RCC 7860 (cell line): ENCODE measurements around the gene C1orf21.
A peak's percentile ranks its signal among the peaks of the same experiment; 100 is the strongest.
"Not testable (repeated sequence)": the region's sequence is repeated elsewhere in the genome, so short reads cannot be mapped to it uniquely, and the experiment has no call there.

ENCODE experiments used
- DNase-seq: peaks from one replicate; pipeline ENCODE4 v3.0.0-alpha.2; 2015; ENCODE audit warnings: low spot score
- FAIRE-seq: peaks from 2 replicates; lab custom pipeline; 2012; peaks lifted over from hg19 to GRCh38; lab: Jason Lieb, UNC

C1orf21 gene, protein sequence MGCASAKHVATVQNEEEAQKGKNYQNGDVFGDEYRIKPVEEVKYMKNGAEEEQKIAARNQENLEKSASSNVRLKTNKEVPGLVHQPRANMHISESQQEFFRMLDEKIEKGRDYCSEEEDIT

DNA sequence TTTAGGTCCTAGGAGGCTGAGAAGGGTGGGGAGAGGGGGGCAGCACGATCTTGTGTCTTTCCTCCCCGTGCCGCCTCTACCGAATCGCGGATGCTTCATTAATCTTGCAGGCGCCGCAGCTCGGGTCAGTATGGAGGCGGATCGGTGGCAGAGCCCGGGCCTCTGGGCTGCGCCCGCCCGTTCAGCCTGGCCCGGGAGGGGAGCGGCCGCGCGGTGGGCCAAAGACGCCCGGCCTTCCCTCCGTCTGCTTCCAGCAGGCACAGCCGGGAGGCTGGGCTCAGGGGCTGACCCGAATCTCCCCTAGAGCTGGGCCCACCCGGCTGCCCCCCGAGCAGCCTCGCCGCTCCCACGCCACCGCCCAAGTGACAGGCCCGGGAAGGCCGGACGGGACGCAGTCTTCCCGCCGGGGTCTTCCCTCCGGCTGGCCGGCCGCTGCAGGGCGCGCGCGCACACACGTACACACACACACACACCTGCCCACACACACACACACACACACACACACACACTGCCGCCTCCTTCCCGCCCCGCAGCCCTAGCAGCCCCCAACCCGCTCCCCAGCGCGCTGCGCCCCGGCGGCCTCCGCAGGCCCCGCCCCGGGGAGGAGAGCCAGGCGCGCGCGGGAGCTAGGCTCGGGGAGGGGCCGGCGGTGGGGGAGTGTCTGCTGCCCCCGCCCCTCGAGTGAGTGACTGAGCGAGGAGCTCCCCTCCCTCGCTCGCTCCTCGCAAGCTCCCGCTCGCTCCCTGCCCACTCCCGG is at the start of gene C1orf21:
Gene C1orf21 (plus strand): TSS at position 718 of the 757 bp plus-strand sequence. CDS start 90,481 bp downstream, outside the sequence.
- DNase-seq = peak; percentile 55
- FAIRE-seq = no peak

GRCh38 chr1:184337865-184338264 is 49.0 kb upstream of the C1orf21 start:
- DNase-seq, FAIRE-seq: not testable (repeated sequence)

DNA sequence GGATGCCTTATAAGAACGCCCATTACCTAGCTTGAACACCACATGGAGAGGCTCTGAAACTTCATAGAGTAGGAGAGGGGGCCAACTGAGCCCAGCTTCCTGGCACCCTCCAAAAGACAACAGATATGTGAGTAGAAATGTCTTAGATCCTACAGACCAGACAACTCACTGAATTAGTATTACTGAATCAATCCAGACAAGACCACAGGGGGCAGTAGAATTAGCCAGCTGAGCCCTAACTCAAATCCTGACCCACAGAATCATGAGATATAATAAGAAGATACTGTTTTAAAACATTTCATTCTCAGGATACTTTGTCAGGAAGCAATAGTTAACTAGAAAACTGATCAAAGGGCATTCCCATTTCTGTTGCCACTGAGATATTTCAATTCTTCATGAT is 45.8 kb upstream of the C1orf21 start:
- DNase-seq = no peak
- no peak for FAIRE-seq

- DNase-seq = no peak
- no peak for FAIRE-seq
Observed at GRCh38 chr1:184350573-184350972, 36.3 kb upstream of the C1orf21 start.

- FAIRE-seq = no peak
- no peak for DNase-seq
Observed at GRCh38 chr1:184351416-184351975, 35.3 kb upstream of the C1orf21 start.

- FAIRE-seq (no peak), DNase-seq (no peak)
Observed at GRCh38 chr1:184352776-184353175, 34.1 kb upstream of the C1orf21 start.

GRCh38 chr1:184354719-184355118 is 32.1 kb upstream of the C1orf21 start:
- no peak for DNase-seq
- FAIRE-seq = no peak

GRCh38 chr1:184356891-184357290 is 29.9 kb upstream of the C1orf21 start:
- FAIRE-seq = no peak
- no peak for DNase-seq

- no peak for DNase-seq
- no peak for FAIRE-seq
Observed at GRCh38 chr1:184358256-184358655, 28.6 kb upstream of the C1orf21 start.

DNA sequence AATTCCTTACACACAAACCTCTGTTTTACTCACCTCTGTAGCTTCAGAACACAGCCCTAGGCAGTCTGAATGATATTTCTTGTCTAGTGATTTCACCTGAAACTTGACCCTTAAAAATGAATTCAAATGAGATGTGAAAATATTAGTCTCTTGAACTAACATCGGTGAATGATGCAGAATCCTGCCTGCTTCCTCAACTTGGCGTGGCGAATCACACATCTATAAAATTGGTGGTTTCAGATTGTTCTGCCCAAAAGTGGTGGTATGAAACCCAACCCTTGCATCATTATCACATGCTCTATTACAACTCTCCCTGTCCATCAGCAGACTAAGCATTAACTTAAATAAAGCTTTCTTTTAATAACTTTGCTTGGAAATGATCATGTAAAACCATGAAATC is 26.9 kb upstream of the C1orf21 start:
- no peak for FAIRE-seq
- DNase-seq = no peak

GRCh38 chr1:184362876-184363275 is 24.0 kb upstream of the C1orf21 start:
- no peak for DNase-seq
- no peak for FAIRE-seq

DNA sequence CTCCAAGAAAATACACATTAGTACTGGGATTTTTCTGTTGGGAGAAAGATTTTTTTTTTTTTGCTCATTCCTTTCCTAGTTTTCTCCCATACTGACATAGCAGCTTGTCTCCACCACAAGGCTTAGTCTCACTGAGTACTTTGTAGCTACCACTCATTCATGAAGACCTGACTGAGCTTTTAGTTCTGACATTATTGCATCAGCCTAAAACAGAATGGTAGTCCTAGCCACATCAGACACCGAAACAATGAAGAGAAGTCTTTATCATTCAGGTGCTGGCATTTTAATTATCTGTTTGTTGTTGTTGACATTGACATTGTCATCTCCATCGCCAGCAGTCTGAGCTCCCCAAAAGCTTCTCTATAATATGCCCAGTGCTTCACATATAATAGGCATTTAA is 21.1 kb upstream of the C1orf21 start:
- FAIRE-seq (no peak), DNase-seq (no peak)

- FAIRE-seq = no peak
- no peak for DNase-seq
Observed at GRCh38 chr1:184366997-184367396, 19.8 kb upstream of the C1orf21 start.

DNA sequence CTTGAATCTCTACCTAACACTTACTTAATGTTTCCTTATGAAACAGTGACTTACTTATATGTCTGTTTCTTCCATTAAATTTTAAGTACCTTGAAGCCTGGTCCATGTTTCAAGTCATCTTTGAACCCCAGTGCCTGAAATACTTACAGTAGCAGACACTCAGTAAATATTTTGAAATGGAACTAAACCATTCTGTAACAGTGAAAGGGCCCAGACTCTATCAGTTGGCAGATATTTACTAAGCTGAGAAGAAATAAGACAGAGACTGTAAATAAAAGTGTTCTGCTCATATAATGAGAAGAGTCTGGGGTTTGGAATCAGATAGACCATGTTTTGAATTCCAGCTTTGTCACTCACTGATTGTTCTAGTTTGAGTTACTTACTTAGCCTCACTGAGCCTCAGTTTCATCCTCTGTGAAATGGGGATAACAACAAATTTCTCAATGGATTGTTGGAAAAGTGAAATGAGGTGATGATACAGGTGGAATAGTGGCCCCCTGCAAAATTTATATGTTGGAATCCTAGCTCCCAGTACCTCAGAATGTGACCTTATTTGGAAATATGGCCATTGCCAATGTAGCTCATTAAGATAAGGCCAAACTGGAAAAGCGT is 19.3 kb upstream of the C1orf21 start:
- DNase-seq (no peak), FAIRE-seq (no peak)

DNA sequence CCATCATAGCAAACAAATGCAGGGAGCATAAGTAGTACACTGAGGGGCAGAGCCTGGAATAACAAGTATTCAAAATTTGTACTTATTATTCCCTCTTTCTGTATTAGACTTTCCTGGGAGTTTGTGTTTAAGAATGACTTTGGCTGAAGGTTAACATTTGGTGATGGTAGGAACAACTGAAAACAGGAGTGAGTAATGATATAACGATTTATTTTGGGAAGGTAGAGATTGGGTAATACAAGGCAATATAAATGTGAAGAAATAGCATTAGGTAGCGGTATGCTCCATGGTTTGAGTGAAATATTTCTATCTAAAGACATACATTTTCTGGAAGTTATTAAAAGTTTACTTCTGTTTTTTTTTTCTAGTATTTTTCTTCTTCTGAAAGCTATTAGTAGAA is 18.5 kb upstream of the C1orf21 start:
- FAIRE-seq (no peak), DNase-seq (no peak)

- no peak for FAIRE-seq
Observed at GRCh38 chr1:184370850-184371249, 16.0 kb upstream of the C1orf21 start.

GRCh38 chr1:184373155-184373554 is 13.7 kb upstream of the C1orf21 start:
- FAIRE-seq (no peak), DNase-seq (no peak)

More at GRCh38 chr1:184370850-184371249, 16.0 kb upstream of the C1orf21 start:
- no peak for DNase-seq

DNA sequence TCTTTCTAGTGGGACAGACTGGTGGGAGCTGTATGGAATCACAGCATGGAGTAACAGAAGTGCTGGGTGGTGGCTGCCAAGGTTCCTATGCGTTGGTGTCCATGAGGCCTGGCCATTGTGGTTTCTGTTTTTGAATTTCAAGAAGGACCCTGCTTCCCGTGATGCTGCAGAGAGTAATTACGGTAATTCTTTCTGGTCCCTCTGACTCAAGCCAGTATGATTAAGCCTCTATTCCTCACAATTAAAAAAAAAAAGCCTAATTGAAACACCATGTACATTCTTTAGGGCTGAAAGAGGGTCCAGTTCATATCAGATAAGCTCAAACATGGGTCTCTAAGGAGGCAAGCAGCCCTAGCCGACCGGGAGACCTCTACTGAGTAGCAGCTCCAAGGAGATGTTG is 10.5 kb upstream of the C1orf21 start:
- DNase-seq (no peak), FAIRE-seq (no peak)

GRCh38 chr1:184379111-184379752 is 7.6 kb upstream of the C1orf21 start:
- DNase-seq (no peak), FAIRE-seq (no peak)

DNA sequence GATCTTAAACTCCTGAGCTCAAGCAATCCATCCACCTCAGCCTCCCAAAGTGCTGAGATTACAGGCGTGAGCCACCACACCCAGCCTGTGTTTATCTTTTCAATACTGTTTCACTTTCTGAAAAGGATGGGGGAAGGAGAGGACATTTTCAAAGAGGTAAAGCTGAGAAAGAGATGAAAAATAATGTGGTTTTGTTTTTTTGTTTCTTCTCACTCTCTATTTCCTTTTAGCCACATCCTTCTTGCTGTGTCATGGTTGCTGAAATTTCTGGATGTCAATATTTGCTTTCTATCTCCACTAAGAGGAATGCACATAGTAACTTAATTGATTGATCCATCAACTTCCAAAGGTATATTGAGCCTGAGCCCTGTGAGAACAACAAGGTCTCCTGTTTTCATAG is 6.4 kb upstream of the C1orf21 start:
- DNase-seq (no peak), FAIRE-seq (no peak)

DNA sequence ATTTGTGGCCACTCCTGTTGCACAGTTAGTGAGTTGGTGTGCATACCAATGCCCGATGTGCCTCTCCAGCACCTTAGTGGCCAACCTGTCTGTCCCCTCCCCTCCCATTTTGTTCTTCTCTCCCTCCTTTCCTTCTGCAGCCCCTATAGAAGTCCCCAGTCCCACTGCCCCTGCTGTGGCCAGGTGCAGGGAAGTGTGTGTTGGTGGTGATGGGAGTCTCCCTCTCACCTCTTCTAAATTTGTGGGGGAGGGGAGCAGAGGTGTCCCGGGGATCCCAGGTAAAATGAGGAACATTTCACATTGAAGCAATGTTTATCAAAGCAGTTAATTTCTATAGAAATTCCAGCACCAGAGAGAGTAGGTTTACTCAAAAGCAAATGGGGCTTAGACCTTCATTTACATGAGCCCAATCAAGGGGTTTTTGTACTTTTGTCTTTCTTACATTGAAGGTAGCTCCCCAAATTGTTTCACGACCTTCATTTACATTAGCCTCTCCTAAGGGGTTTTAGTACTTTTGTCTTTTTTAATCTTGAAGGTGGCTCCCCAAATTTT is 3.0 kb upstream of the C1orf21 start:
- no peak for DNase-seq
- FAIRE-seq = no peak
